Measurements from ENCODE around the gene CDS1.

- no peak for TF ChIP-seq CTCF (IDR thresholded peaks at IDR 0.05; ENCODE audit: low read depth, low read length)
- no peak for TF ChIP-seq POLR2A (IDR thresholded peaks at IDR 0.05; ENCODE audit: extremely low read depth, insufficient read length)
- no peak for TF ChIP-seq MYC (IDR thresholded peaks at IDR 0.05; ENCODE audit: low read depth, low read length)
- TF ChIP-seq MAX (IDR thresholded peaks at IDR 0.05; ENCODE audit: low read depth, low read length): no peak
Observed at GRCh38 chr4:84647312-84647884, 64.5 kb downstream of the CDS1 start.

All from NB4 (cell line).